IPS DF 6.9 (cell line): ENCODE data around the gene SPOP.

Experiments
- DNase-seq: peaks from one replicate; pipeline ENCODE4 v3.0.0-alpha.2; 2013; ENCODE audit warnings: low read depth, low spot score
- H3K27ac ChIP-seq: one replicate; pipeline ENCODE4 v1.5.1; 2013; ENCODE audit warnings: low read length, control low read depth
- H3K27me3 ChIP-seq: 2 replicates; pipeline ENCODE4 v1.6.1; 2013; ENCODE audit warnings: mild to moderate bottlenecking, low read length; ENCODE audit not compliant: control insufficient read depth, insufficient read depth
- H3K36me3 ChIP-seq: 2 replicates; pipeline ENCODE4 v1.6.1; 2013; ENCODE audit warnings: low read length; ENCODE audit not compliant: control insufficient read depth, insufficient read depth
- H3K4me1 ChIP-seq: 2 replicates; pipeline ENCODE4 v1.6.1; 2013; ENCODE audit warnings: low read length; ENCODE audit not compliant: control insufficient read depth, insufficient read depth
- H3K4me3 ChIP-seq: 2 replicates; pipeline ENCODE4 v1.5.1; 2013; ENCODE audit warnings: mild to moderate bottlenecking, low read length
- H3K9me3 ChIP-seq: 2 replicates; pipeline ENCODE4 v1.6.1; 2013; ENCODE audit warnings: low read length, inconsistent platforms; ENCODE audit not compliant: control insufficient read depth, insufficient read depth
- WGBS: extraction: QIAGEN DNeasy Blood & Tissue Kit; methylation state at CpG from one replicate; pipeline ENCODE4 v1.1.7; 2013; ENCODE audit warnings: mixed read lengths, missing lambda C conversion rate; ENCODE audit not compliant: insufficient read length, insufficient coverage; 5-methylcytosine and 5-hydroxymethylcytosine counted together

Gene SPOP

GRCh38 chr17:49695698-49696232, 17.9 kb upstream of the SPOP start:
- WGBS, result no CpG with 5 or more reads among the region's 5 CpGs
- Histone ChIP-seq H3K4me3 (no peak overlapping the region), H3K36me3 (no peaks in the 10 kb centered on the region; the same call in 1 of the 2 replicates), H3K27me3 (no peaks in the 10 kb centered on the region), H3K4me1 (no peaks in the 10 kb centered on the region), H3K27ac (no peak overlapping the region), H3K9me3 (no peaks in the 10 kb centered on the region)
- no peak for DNase-seq

DNA sequence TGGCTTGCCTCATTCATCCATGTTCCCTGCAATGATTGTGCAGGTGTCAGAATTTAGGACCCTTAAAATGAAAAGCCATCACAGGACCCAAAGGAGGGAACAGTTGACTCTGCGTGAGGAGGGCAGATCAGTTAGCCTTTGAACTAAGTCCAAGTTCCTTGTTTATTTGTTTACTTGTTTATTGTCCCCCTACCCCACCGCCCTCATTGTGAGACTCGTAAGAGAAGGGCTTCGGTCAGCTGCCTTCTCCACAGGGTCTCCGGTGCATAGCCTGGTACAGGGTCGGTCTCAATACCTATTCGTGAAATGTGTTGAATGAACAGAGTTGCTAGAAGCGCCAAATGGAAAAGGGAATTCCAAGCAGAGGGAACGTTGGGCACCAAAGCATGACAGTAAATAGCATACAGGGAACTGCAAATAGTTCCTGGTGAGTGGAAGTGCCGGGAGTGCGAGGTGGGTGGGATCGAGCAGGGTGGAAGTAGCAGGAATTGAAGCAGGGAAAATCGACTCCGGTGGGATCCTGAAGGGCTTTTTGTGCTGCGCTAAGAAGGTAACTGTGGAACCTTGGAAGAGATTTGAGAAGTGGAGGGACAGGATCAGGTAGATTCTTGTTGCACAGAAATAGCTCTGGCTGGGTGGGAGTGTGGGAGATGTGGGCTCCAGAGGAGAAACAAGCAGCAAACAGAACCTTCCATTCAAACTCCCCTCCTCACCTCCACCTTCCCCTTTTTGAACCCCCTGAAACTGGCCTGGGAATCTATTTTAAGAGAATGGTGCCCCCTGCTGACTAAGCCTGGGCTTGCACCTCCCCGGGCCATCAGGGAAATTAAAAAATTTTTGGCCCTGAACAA, 17.2 kb upstream of the SPOP start:
- no peak overlapping the region for H3K4me3 ChIP-seq
- WGBS, result no CpG with 5 or more reads among the region's 16 CpGs
- no peak for DNase-seq

DNA sequence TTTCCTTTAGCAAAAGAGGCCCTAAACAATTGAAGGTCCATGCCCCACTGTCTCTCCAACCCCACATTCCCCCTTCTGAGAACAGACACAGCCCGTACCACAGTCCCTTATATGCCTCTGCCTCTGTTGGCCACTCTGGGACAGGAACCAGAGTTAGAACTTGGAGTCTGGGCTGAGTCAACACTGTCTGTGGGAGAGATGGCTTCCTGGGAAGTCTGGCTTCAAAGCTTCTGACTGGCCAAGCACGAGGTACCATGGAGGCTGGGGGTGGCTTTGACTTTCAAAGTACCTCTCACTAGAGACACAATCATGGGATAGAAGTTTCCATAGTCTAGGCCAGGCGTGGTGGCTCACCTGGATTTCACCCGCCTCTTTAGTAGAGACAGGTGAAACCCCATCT, 14.9 kb upstream of the SPOP start:
- no peaks in the 10 kb centered on the region for H3K4me1 ChIP-seq
- DNase-seq, result no peak
- H3K27ac ChIP-seq, result no peak overlapping the region
- no peaks in the 10 kb centered on the region for H3K27me3 ChIP-seq
- no peak overlapping the region for H3K4me3 ChIP-seq
- no CpG with 5 or more reads among the region's 4 CpGs for WGBS
- no peaks in the 10 kb centered on the region for H3K9me3 ChIP-seq
- no peaks in the 10 kb centered on the region for H3K36me3 ChIP-seq

More for the DNA sequence above, 17.2 kb upstream of the SPOP start:
- Histone ChIP-seq H3K27me3 (no peaks in the 10 kb centered on the region), H3K36me3 (no peaks in the 10 kb centered on the region), H3K9me3 (no peaks in the 10 kb centered on the region), H3K27ac (no peak overlapping the region), H3K4me1 (no peaks in the 10 kb centered on the region)

DNA sequence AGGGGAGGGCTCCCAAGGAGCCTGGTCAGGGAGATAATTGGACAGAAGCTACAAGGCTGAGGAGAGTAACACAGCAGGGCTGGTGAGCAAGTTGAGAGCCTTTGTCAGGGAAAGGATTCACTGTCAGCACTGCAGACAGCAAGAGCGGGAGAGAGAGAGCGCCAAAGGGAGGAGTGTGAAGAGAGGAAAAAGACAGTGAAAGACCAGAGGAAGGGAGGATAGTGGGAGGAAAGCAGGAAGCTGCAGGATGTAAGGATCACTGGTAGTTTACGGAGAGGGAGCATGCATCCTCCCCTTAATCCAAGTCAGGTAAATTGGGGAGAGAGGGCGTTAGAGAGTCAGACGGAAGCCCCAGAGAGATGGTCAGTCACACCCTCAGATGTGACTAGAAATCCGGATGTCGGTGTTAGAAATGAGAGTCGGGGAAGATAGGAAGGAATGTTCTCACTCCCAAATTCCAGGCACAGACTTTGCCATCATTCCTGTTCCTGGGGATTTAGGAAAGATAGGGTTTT, 13.8 kb upstream of the SPOP start:
- WGBS, result no CpG with 5 or more reads among the region's 8 CpGs
- Histone ChIP-seq H3K36me3 (no peaks in the 10 kb centered on the region), H3K9me3 (no peaks in the 10 kb centered on the region), H3K4me3 (no peak overlapping the region), H3K27ac (no peak overlapping the region), H3K4me1 (no peaks in the 10 kb centered on the region), H3K27me3 (no peaks in the 10 kb centered on the region)
- no peak for DNase-seq

DNA sequence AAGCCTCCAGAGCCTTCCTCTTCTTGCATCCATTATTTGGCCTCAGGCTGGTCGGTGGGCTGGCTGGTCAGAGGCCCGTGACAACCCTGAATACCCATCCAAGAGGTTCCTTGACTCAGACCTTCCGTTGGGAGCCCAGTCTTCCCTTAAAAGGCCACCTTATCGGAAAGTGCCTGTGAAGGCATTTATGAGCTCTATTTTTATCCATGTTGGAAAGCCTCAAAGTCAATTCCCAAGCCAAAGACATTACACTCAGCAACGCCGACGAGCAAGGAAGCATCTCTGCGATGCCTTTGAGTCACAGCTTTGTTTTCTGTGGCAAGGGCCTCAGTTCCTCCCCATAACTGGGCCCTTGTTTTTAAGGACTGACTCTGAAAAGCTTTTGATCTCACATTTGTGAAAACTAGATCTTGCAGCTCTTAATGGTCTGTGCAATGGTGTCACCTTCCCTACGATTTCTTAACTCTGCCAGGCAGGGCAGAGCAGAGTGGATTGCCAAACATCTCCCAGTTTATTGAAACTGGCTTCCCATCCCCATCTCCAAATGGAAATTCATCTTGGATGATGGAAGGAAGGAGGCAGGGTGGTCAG, 13.3 kb upstream of the SPOP start:
- H3K27ac ChIP-seq, result no peak overlapping the region
- no CpG with 5 or more reads among the region's 9 CpGs for WGBS
- DNase-seq, result no peak
- H3K4me3 ChIP-seq, result no peak overlapping the region
- no peaks in the 10 kb centered on the region for H3K27me3 ChIP-seq
- no peaks in the 10 kb centered on the region for H3K9me3 ChIP-seq
- H3K4me1 ChIP-seq, result no peaks in the 10 kb centered on the region
- no peaks in the 10 kb centered on the region for H3K36me3 ChIP-seq

GRCh38 chr17:49690256-49690655, 12.4 kb upstream of the SPOP start:
- no peak for DNase-seq
- Histone ChIP-seq H3K4me1 (no peaks in the 10 kb centered on the region), H3K27me3 (no peaks in the 10 kb centered on the region), H3K9me3 (no peaks in the 10 kb centered on the region), H3K4me3 (no peak overlapping the region), H3K36me3 (no peaks in the 10 kb centered on the region), H3K27ac (no peak overlapping the region)
- no CpG with 5 or more reads among the region's 2 CpGs for WGBS

DNA sequence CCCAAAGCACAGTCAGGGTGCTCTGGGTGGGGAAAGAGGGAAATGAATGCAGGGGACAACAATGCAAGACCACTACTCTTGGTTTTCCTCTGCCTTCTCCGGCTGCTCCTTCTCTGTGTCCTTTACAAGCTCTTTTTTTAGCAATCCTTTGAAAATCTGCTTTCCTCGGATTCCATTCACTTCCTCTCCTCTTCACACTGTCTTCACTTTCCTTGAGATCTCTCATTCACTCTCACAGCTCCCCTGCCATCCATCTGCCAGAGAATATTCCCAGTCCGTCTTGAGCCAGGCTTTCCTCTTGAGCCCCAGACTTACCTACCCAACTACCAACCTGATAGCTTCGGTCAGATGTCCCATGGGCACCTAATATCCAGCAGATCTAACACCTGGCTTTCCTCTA, 11.0 kb upstream of the SPOP start:
- Histone ChIP-seq H3K4me1 (no peaks in the 10 kb centered on the region), H3K4me3 (no peak overlapping the region)
- no CpG with 5 or more reads among the region's 4 CpGs for WGBS

DNA sequence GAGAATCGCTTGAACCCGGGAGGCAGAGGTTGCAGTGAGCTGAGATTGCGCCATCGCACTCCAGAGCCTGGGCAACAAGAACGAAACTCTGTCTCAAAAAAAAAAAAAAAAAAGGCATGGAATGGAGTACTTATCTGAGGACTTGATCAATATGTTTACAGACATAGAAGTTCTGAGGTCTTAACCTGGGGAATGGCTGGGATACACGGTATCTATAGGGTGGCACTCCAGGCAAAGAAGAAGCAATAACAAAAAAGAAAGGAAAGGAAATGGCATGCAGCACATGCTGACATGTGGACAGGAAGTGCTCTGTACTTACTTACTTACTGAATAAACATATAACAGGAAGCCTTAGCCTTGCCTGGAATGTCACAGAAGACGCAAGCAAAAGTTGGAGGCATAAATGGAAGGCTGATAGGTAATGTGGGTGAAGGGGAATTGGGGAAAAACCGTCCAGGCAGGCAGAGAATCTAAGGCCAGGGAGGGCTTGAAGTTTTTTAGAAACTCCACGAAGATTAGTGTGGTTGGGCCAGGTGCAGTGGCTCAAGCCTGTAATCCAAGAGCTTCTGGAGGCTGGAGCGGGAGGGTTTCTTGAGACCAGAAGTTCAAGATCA, 10.1 kb upstream of the SPOP start:
- DNase-seq, result no peak
- Histone ChIP-seq H3K9me3 (no peaks in the 10 kb centered on the region), H3K27me3 (no peaks in the 10 kb centered on the region), H3K27ac (no peak overlapping the region), H3K4me3 (no peak overlapping the region), H3K4me1 (no peaks in the 10 kb centered on the region), H3K36me3 (no peaks in the 10 kb centered on the region)
- WGBS, result no CpG with 5 or more reads among the region's 10 CpGs

More for the DNA sequence above, 11.0 kb upstream of the SPOP start:
- Histone ChIP-seq H3K27ac (no peak overlapping the region), H3K27me3 (no peaks in the 10 kb centered on the region), H3K9me3 (no peaks in the 10 kb centered on the region), H3K36me3 (no peaks in the 10 kb centered on the region)
- no peak for DNase-seq

GRCh38 chr17:49681106-49681979, 3.4 kb upstream of the SPOP start:
- no peak for DNase-seq
- Histone ChIP-seq H3K4me3 (no peak overlapping the region), H3K27ac (no peak overlapping the region), H3K9me3 (no peaks in the 10 kb centered on the region), H3K36me3 (no peaks in the 10 kb centered on the region), H3K4me1 (no peaks in the 10 kb centered on the region; the same call in 1 of the 2 replicates), H3K27me3 (no peaks in the 10 kb centered on the region)
- no CpG with 5 or more reads among the region's 9 CpGs for WGBS

GRCh38 chr17:49680314-49680713, 2.4 kb upstream of the SPOP start:
- H3K36me3 ChIP-seq, result no peaks in the 10 kb centered on the region
- no peak overlapping the region for H3K4me3 ChIP-seq
- WGBS, result no CpG with 5 or more reads among the region's 6 CpGs
- H3K27ac ChIP-seq, result no peak overlapping the region
- no peak for DNase-seq
- H3K4me1 ChIP-seq, result no peaks in the 10 kb centered on the region; the same call in 1 of the 2 replicates
- no peaks in the 10 kb centered on the region for H3K27me3 ChIP-seq
- H3K9me3 ChIP-seq, result no peaks in the 10 kb centered on the region
